DND-41 (cell line): Measurements from ENCODE around the gene DNAJC16.

ENCODE experiments used
- ATAC-seq: fragments of 200-7000 bp; cut with Tn5 transposase; 3 replicates; pipeline ENCODE4 v1.9.1; 2021; ENCODE audit warnings: low read depth; ENCODE audit not compliant: insufficient read depth
- DNase-seq: peaks from one replicate; pipeline ENCODE4 v3.0.0-alpha.2; 2020
- H2AFZ ChIP-seq: 2 replicates; pipeline ENCODE4 v1.6.0; 2012; ENCODE audit warnings: low read depth, low read length
- H3K27ac ChIP-seq: 2 replicates; pipeline ENCODE4 v1.5.1; 2012; ENCODE audit warnings: low read length, inconsistent platforms
- H3K27me3 ChIP-seq: fragments of 200-600 bp; sonication (generic); 2 replicates; pipeline ENCODE4 v1.6.0; 2012; ENCODE audit warnings: low read length, mild to moderate bottlenecking, inconsistent platforms; ENCODE audit not compliant: insufficient read depth, poor library complexity
- H3K36me3 ChIP-seq: 2 replicates; pipeline ENCODE4 v1.5.1; 2012; ENCODE audit warnings: low read length, inconsistent platforms; ENCODE audit not compliant: insufficient read depth
- H3K4me1 ChIP-seq: 2 replicates; pipeline ENCODE4 v1.5.1; 2012; ENCODE audit warnings: mild to moderate bottlenecking, low read length; ENCODE audit not compliant: insufficient read depth
- H3K4me2 ChIP-seq: 2 replicates; pipeline ENCODE4 v1.6.0; 2012; ENCODE audit warnings: mild to moderate bottlenecking, moderate library complexity, low read length, inconsistent platforms; ENCODE audit not compliant: insufficient read depth
- H3K4me3 ChIP-seq, 2 experiments: fragments of 200-600 bp in 1 of 2; shearing (Covaris generic) in 1 of 2; 2 replicates each; pipeline ENCODE4 v1.5.1; 2012 to 2016; ENCODE audit warnings: inconsistent platforms in 2 of 2, low read length in 2 of 2, mild to moderate bottlenecking in 2 of 2, low read depth in 1 of 2, moderate library complexity in 1 of 2
- H3K79me2 ChIP-seq: 2 replicates; pipeline ENCODE4 v1.6.0; 2012; ENCODE audit warnings: low read length, inconsistent platforms; ENCODE audit not compliant: insufficient read depth
- H3K9ac ChIP-seq: 2 replicates; pipeline ENCODE4 v1.6.0; 2012; ENCODE audit warnings: low read depth, mild to moderate bottlenecking, inconsistent platforms, low read length, moderate library complexity
- H3K9me3 ChIP-seq: 2 replicates; pipeline ENCODE4 v1.5.1; 2012; ENCODE audit warnings: low read length, moderate library complexity, mild to moderate bottlenecking, inconsistent platforms; ENCODE audit not compliant: insufficient read depth, severe bottlenecking
- H4K20me1 ChIP-seq: 2 replicates; pipeline ENCODE4 v1.6.0; 2012; ENCODE audit warnings: low read length; ENCODE audit not compliant: insufficient read depth
- EZH2 ChIP-seq: IDR thresholded peaks from 3 replicates; pipeline ENCODE4 v1.6.1; 2012; ENCODE audit warnings: borderline replicate concordance, low read depth, mild to moderate bottlenecking, moderate library complexity, low read length, inconsistent platforms; ENCODE audit not compliant: severe bottlenecking
- TF ChIP-seq, protein P1 (sequence below): IDR thresholded peaks from 2 replicates; pipeline ENCODE4 v1.5.1; 2012; ENCODE audit warnings: borderline replicate concordance, low read length, moderate library complexity, mild to moderate bottlenecking; ENCODE audit not compliant: poor library complexity, severe bottlenecking; ENCODE audit errors: extremely low read depth

DNAJC16 gene

DNA sequence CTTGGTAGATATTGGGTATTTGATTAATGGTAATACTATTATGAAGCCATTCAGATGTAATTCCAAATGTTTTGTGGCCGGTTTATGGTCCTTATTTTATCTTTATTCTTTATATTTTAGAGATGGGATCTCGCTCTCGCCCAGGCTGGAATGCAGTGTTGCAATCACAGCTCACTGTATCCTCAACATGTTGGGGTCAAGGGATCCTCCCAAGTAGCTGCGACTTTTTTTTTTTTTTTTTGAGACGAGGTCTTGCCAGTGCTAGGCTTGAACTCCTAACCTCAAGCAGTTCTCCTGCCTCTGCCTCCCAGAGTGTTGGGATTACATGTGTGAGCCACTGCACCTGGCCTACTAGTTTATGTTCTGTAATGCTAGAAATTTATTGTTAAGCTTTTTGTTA, 95.3 kb downstream of the DNAJC16 start:
- H3K4me1 ChIP-seq, result peaks cover 35% of the 10 kb centered on the region
- no peak for ATAC-seq
- no peak overlapping the region for H3K9ac ChIP-seq
- H4K20me1 ChIP-seq, result peaks cover 54% of the 10 kb centered on the region; the same call in 1 of the 2 replicates
- H3K79me2 ChIP-seq, result peaks cover 96% of the 10 kb centered on the region
- no peak overlapping the region for H2AFZ ChIP-seq
- DNase-seq, result no peak
- H3K9me3 ChIP-seq, result no peaks in the 10 kb centered on the region
- H3K27me3 ChIP-seq, result no peaks in the 10 kb centered on the region
- H3K4me2 ChIP-seq, result no peak overlapping the region
- no peak overlapping the region for H3K27ac ChIP-seq
- TF ChIP-seq, protein P1, sequence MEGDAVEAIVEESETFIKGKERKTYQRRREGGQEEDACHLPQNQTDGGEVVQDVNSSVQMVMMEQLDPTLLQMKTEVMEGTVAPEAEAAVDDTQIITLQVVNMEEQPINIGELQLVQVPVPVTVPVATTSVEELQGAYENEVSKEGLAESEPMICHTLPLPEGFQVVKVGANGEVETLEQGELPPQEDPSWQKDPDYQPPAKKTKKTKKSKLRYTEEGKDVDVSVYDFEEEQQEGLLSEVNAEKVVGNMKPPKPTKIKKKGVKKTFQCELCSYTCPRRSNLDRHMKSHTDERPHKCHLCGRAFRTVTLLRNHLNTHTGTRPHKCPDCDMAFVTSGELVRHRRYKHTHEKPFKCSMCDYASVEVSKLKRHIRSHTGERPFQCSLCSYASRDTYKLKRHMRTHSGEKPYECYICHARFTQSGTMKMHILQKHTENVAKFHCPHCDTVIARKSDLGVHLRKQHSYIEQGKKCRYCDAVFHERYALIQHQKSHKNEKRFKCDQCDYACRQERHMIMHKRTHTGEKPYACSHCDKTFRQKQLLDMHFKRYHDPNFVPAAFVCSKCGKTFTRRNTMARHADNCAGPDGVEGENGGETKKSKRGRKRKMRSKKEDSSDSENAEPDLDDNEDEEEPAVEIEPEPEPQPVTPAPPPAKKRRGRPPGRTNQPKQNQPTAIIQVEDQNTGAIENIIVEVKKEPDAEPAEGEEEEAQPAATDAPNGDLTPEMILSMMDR, result no peak
- TF ChIP-seq EZH2, result no peak
- no peak overlapping the region for H3K4me3 ChIP-seq
- peaks cover 26% of the 10 kb centered on the region for H3K36me3 ChIP-seq

DNA sequence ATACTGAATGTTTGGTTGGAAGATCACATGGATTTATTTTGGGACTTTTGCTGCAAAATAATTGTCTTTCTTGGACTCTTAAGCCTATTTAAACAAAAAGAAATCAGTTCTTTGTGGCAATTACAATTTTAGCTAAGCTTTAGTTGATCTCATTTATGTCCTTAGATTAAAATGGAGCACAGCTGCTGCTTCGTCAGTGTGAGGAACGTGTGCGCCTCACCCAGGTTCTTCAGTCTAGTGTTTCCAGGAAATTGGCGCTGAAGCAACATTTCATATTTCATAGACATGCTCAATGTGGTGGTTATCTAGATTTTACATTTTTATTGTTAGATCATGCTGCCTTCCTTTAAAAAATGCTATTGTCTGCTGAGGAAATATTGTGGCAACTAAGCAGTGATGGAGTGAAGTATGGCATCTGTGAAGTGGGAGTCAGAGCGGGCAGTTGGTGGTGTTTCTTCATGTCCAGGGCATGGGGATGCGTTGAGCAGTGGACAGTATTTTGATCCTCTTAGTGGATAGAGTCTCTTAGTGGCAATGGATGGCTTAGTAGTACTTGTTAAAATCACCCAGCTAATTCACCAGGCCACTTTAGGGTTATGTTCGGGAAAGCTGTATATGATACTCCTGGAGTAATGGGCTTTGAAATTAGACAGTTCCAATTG, 96.2 kb downstream of the DNAJC16 start:
- Histone ChIP-seq H3K36me3 (peaks cover 30% of the 10 kb centered on the region), H3K27me3 (no peaks in the 10 kb centered on the region), H3K9ac (no peak overlapping the region), H3K27ac (no peak overlapping the region), H4K20me1 (peaks cover 50% of the 10 kb centered on the region; the same call in 1 of the 2 replicates), H3K4me2 (no peak overlapping the region), H3K4me1 (peaks cover 35% of the 10 kb centered on the region), H3K9me3 (no peaks in the 10 kb centered on the region), H2AFZ (no peak overlapping the region), H3K79me2 (peaks cover 95% of the 10 kb centered on the region), H3K4me3 (no peak overlapping the region)
- DNase-seq (no peak), ATAC-seq (no peak)
- TF ChIP-seq, protein P1, result no peak
- no peak for TF ChIP-seq EZH2

DNA sequence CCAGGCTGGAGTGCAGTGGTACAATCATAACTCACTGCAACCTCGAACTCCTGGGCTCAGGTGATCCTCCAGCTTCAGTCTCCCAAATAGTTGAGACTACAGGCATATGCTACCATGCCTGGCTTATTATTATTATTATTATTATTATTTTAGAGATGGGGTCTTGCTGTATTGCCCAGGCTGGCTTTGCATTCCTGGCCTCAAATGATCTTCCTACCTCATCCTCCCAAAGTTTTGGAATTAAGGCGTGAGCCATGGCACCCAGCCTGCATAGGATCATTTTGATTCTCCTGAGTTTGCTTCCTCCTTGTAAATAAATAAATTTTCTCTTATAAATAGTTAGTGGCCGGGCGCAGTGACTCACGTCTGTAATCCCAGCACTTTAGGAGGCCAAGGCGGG, 96.8 kb downstream of the DNAJC16 start:
- TF ChIP-seq, protein P1, result no peak
- no peak for TF ChIP-seq EZH2
- H3K9me3 ChIP-seq, result no peaks in the 10 kb centered on the region
- no peak overlapping the region for H3K4me2 ChIP-seq
- ATAC-seq, result no peak
- H3K27me3 ChIP-seq, result no peaks in the 10 kb centered on the region
- no peak overlapping the region for H3K27ac ChIP-seq
- peaks cover 46% of the 10 kb centered on the region; the same call in 1 of the 2 replicates for H4K20me1 ChIP-seq
- peaks cover 35% of the 10 kb centered on the region for H3K36me3 ChIP-seq
- H3K4me3 ChIP-seq, result no peak overlapping the region
- H3K9ac ChIP-seq, result no peak overlapping the region
- H2AFZ ChIP-seq, result no peak overlapping the region
- DNase-seq, result no peak
- H3K4me1 ChIP-seq, result peaks cover 31% of the 10 kb centered on the region
- peaks cover 89% of the 10 kb centered on the region for H3K79me2 ChIP-seq

DNA sequence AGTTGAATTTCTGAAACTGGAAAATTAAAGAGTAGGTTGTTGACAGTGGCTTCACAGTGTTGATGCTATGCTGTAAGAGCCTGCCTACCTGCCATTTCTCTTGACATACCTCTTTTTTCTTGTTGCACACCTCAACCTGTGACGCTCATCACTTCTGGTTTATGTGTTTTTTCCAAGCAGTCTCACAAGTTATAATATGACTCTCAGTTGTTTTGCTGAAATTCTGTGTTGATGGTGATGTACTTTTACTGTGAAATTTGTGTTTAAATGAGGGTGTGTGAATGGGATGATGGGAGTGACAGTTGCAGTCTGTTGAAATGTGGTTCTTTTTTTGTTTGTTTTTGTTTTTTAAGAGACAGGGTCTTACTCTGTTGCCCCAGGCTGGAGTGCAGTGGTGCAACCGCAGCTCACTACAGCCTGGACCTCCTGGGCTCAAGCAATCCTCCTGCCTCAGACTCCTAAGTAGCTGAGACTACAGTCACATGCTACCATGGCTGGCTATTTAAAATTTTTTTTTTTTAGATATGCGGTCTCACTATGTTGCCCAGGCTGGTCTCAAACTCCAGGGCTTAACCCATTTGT, 97.6 kb downstream of the DNAJC16 start:
- no peaks in the 10 kb centered on the region for H3K9me3 ChIP-seq
- no peak overlapping the region for H3K27ac ChIP-seq
- H3K27me3 ChIP-seq, result no peaks in the 10 kb centered on the region
- no peak overlapping the region for H3K9ac ChIP-seq
- H3K4me3 ChIP-seq, result no peak overlapping the region
- peaks cover 81% of the 10 kb centered on the region for H3K79me2 ChIP-seq
- no peak overlapping the region for H2AFZ ChIP-seq
- DNase-seq (no peak), ATAC-seq (no peak)
- H4K20me1 ChIP-seq, result peaks cover 43% of the 10 kb centered on the region; the same call in 1 of the 2 replicates
- H3K4me2 ChIP-seq, result no peak overlapping the region
- peaks cover 24% of the 10 kb centered on the region for H3K4me1 ChIP-seq
- H3K36me3 ChIP-seq, result peaks cover 42% of the 10 kb centered on the region
- TF ChIP-seq, protein P1, result no peak
